Caco-2 (cell line): Measurements from ENCODE around the gene SGCA. TPM values are rescaled to one million over a fixed set of nuclear protein-coding genes. Genes with fewer than 3 reads are reported as not detected.

ENCODE experiments used
- BruUV-seq: library from RNA; stranded (reverse); fragments of 400-500 nt; replicated peaks from 2 replicates; lab custom pipeline; 2021; lab: Mats Ljungman, UMichigan
- CTCF ChIA-PET: fragments of 300-600 bp; sonication (Branson Sonifier 250); formaldehyde crosslinking; loops from one replicate; lab custom pipeline; 2022; ENCODE audit warnings: antibody characterized with exemption; lab: Charles Lee
- POLR2A ChIA-PET: fragments of 300-600 bp; sonication (Branson Sonifier 250); formaldehyde crosslinking; loops from one replicate; lab custom pipeline; 2022; ENCODE audit warnings: antibody characterized with exemption; lab: Charles Lee
- DNase-seq, 2 experiments: peaks; one replicate each; pipeline versions ENCODE4 v3.0.0 to v3.0.0-alpha.2; 2020 to 2022
- H3K27me3 ChIP-seq: replicated peaks from 2 replicates; pipeline ENCODE4 v1.6.0; 2011; ENCODE audit warnings: low read length; ENCODE audit not compliant: control insufficient read depth, insufficient read depth
- H3K36me3 ChIP-seq: 2 replicates; pipeline ENCODE4 v1.5.1; 2011; ENCODE audit warnings: low read length; ENCODE audit not compliant: control insufficient read depth, insufficient read depth
- H3K4me1 ChIP-seq: fragments of 250-450 bp; sonication (Bioruptor Pico); 2 replicates; pipeline ENCODE4 v1.5.1; 2020; ENCODE audit warnings: mild to moderate bottlenecking
- H3K4me3 ChIP-seq: 2 replicates; pipeline ENCODE4 v1.5.1; 2011; ENCODE audit warnings: low read depth, mild to moderate bottlenecking, control low read depth, low read length
- H3K9me3 ChIP-seq: fragments of 250-450 bp; sonication (Bioruptor Pico); 2 replicates; pipeline ENCODE4 v1.5.1; 2020; ENCODE audit warnings: mild to moderate bottlenecking, moderate library complexity
- H3K27ac Mint-ChIP-seq: one replicate; pipeline ENCODE4 v1.8.0; 2022; ENCODE audit warnings: mixed read lengths; ENCODE audit not compliant: unreplicated experiment
- H3K27me3 Mint-ChIP-seq: one replicate; pipeline ENCODE4 v1.8.0; 2022; ENCODE audit warnings: mixed read lengths; ENCODE audit not compliant: insufficient read depth, unreplicated experiment
- H3K36me3 Mint-ChIP-seq: one replicate; pipeline ENCODE4 v1.8.0; 2022; ENCODE audit warnings: mild to moderate bottlenecking, mixed read lengths; ENCODE audit not compliant: insufficient read depth, unreplicated experiment
- H3K4me1 Mint-ChIP-seq: one replicate; pipeline ENCODE4 v1.8.0; 2022; ENCODE audit warnings: low read depth, mixed read lengths; ENCODE audit not compliant: unreplicated experiment
- H3K4me3 Mint-ChIP-seq: one replicate; pipeline ENCODE4 v1.8.0; 2022; ENCODE audit warnings: mild to moderate bottlenecking, moderate library complexity, mixed read lengths; ENCODE audit not compliant: unreplicated experiment
- H3K9me3 Mint-ChIP-seq: one replicate; pipeline ENCODE4 v1.8.0; 2022; ENCODE audit warnings: mixed read lengths; ENCODE audit not compliant: unreplicated experiment
- intact Hi-C: fragments of 100-400 bp; cut with micrococcal nuclease; formaldehyde crosslinking; loops from one replicate; pipeline ENCODE4 v1.10.0; 2022; ENCODE audit not compliant: unreplicated experiment
- total RNA-seq: library from RNA; stranded (reverse); gene quantifications from 2 replicates; pipeline ENCODE4 v1.2.3, GENCODE V29; 2022
- TF ChIP-seq, protein P1 (sequence below), 2 experiments: fragments of 200-600 bp in 1 of 2; IDR thresholded peaks; 1 replicate in 1 of 2; 2 replicates in 1 of 2; pipeline versions ENCODE4 v1.5.1 to v1.8.0; 2011 to 2022; ENCODE audit warnings: antibody characterized with exemption in 1 of 2, control low read depth in 1 of 2, inconsistent platforms in 1 of 2, low read depth in 1 of 2, low read length in 1 of 2, mild to moderate bottlenecking in 1 of 2, moderate library complexity in 1 of 2; ENCODE audit not compliant: insufficient read depth in 1 of 2, severe bottlenecking in 1 of 2, unreplicated experiment in 1 of 2

SGCA gene
- total RNA-seq, 1 experiment from 2014 or later, result not detected

- Mint-ChIP-seq H3K27me3 (no peaks in the 10 kb centered on the region), H3K4me1 (peaks cover 15% of the 10 kb centered on the region), H3K4me3 (no peak overlapping the region), H3K27ac (no peak overlapping the region), H3K36me3 (no peaks in the 10 kb centered on the region), H3K9me3 (no peaks in the 10 kb centered on the region)
- no peak for DNase-seq
- POLR2A ChIA-PET, result no interaction called here
- Histone ChIP-seq H3K4me1 (peaks cover 16% of the 10 kb centered on the region), H3K4me3 (no peak overlapping the region), H3K36me3 (no peaks in the 10 kb centered on the region), H3K27me3 (no peaks in the 10 kb centered on the region), H3K9me3 (no peaks in the 10 kb centered on the region)
- TF ChIP-seq, protein P1, sequence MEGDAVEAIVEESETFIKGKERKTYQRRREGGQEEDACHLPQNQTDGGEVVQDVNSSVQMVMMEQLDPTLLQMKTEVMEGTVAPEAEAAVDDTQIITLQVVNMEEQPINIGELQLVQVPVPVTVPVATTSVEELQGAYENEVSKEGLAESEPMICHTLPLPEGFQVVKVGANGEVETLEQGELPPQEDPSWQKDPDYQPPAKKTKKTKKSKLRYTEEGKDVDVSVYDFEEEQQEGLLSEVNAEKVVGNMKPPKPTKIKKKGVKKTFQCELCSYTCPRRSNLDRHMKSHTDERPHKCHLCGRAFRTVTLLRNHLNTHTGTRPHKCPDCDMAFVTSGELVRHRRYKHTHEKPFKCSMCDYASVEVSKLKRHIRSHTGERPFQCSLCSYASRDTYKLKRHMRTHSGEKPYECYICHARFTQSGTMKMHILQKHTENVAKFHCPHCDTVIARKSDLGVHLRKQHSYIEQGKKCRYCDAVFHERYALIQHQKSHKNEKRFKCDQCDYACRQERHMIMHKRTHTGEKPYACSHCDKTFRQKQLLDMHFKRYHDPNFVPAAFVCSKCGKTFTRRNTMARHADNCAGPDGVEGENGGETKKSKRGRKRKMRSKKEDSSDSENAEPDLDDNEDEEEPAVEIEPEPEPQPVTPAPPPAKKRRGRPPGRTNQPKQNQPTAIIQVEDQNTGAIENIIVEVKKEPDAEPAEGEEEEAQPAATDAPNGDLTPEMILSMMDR (IDR thresholded peaks at IDR 0.05; ENCODE audit: insufficient read depth in 1 of 2, low read depth in 1 of 2, low read length in 1 of 2, severe bottlenecking in 1 of 2, unreplicated experiment in 1 of 2), result no peak
- CTCF ChIA-PET, result interaction anchor here (1.0 to 2.8 kb wide), 2 partner anchors 103 to 126 kb away, joined by 3 to 45 read pairs; partner anchors contain the start of gene TMEM92
- BruUV-seq, result no TSS peak
- intact Hi-C loops, result no loop called here
Observed at GRCh38 chr17:50171371-50172071, 5.7 kb downstream of the SGCA start.

DNA sequence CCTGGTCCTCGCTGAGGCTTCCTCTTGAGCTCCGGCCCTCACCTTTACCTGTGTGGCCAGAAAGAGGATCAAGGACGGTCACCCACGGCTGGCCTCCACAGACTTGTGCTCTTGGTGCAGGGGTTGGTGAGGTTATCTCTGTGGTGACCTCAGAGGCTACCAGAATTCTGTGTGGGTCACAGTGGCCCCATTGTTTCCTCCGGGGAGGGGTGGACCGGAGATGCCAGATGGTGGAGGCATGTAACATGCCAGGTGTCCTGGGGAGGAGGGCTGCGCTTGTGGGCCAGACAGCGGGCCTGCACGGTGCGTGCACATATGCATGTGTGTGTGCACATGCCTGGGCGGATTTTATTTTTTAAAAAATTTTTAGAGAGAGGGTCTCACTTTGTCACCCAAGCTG lies 6.3 kb downstream of the SGCA start:
- H3K9me3 Mint-ChIP-seq, result no peaks in the 10 kb centered on the region
- intact Hi-C loops, result no loop called here
- H3K27me3 ChIP-seq, result no peaks in the 10 kb centered on the region
- no peak overlapping the region for H3K4me3 ChIP-seq
- H3K27ac Mint-ChIP-seq, result no peak overlapping the region
- DNase-seq, result no peak
- no peaks in the 10 kb centered on the region for H3K36me3 Mint-ChIP-seq
- TF ChIP-seq, protein P1 (IDR thresholded peaks at IDR 0.05; ENCODE audit: insufficient read depth in 1 of 2, low read depth in 1 of 2, low read length in 1 of 2, severe bottlenecking in 1 of 2, unreplicated experiment in 1 of 2), result no peak
- H3K4me1 Mint-ChIP-seq, result peaks cover 19% of the 10 kb centered on the region
- H3K4me1 ChIP-seq, result peaks cover 19% of the 10 kb centered on the region
- no peak overlapping the region for H3K4me3 Mint-ChIP-seq
- BruUV-seq, result no TSS peak
- no peaks in the 10 kb centered on the region for H3K9me3 ChIP-seq
- no peaks in the 10 kb centered on the region for H3K36me3 ChIP-seq
- CTCF ChIA-PET, result interaction anchor here (1.0 kb wide), 1 partner anchor 102 kb away, joined by 3 read pairs; the partner anchor contains the start of gene TMEM92
- POLR2A ChIA-PET, result no interaction called here
- no peaks in the 10 kb centered on the region for H3K27me3 Mint-ChIP-seq

DNA sequence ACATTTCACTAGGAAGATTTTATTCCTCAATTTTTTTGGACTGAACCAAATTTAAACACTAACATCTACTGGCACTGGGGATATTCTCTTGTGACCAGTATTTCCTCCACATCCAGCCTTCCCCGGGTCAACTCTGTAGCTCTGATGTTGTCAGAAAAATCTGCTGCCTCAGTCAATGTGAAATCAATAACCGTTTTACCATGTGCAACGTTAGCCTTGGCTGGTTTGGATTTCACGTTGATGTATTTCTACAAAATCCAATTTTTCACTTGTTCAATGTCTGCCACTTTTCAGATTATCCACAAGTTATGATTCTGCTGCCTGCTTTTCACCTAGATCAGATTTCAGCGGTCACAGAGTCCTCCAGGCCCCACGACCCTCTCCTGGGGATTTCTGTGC lies 7.1 kb downstream of the SGCA start:
- Mint-ChIP-seq H3K36me3 (no peaks in the 10 kb centered on the region), H3K27ac (no peak overlapping the region), H3K4me1 (peaks cover 20% of the 10 kb centered on the region), H3K9me3 (no peaks in the 10 kb centered on the region), H3K4me3 (no peak overlapping the region), H3K27me3 (no peaks in the 10 kb centered on the region)
- no TSS peak for BruUV-seq
- intact Hi-C loops, result no loop called here
- H3K4me1 ChIP-seq, result peaks cover 23% of the 10 kb centered on the region
- CTCF ChIA-PET, result interaction anchor here (1.0 to 1.1 kb wide), 2 partner anchors 9 to 102 kb away, joined by 3 to 4 read pairs; partner anchors contain the start of gene TMEM92
- H3K27me3 ChIP-seq, result no peaks in the 10 kb centered on the region
- no peaks in the 10 kb centered on the region for H3K9me3 ChIP-seq
- DNase-seq, result no peak
- H3K4me3 ChIP-seq, result no peak overlapping the region
- no peaks in the 10 kb centered on the region for H3K36me3 ChIP-seq
- TF ChIP-seq, protein P1 (IDR thresholded peaks at IDR 0.05; ENCODE audit: insufficient read depth in 1 of 2, low read depth in 1 of 2, low read length in 1 of 2, severe bottlenecking in 1 of 2, unreplicated experiment in 1 of 2), result no peak
- POLR2A ChIA-PET, result no interaction called here
